DMS79 (cell line): Measurements from ENCODE around the gene ERFL.
"Not testable (repeated sequence)": the region's sequence is repeated elsewhere in the genome, so short reads cannot be mapped to it uniquely, and the experiment has no call there.

Experiments used
- DNase-seq: peaks from one replicate; lab custom pipeline; 2025; lab: John Stamatoyannopoulos, UW

Gene ERFL

GRCh38 chr19:41926763-41927496 lies 1.3 kb downstream of the ERFL start:
- DNase-seq: no peak

DNA sequence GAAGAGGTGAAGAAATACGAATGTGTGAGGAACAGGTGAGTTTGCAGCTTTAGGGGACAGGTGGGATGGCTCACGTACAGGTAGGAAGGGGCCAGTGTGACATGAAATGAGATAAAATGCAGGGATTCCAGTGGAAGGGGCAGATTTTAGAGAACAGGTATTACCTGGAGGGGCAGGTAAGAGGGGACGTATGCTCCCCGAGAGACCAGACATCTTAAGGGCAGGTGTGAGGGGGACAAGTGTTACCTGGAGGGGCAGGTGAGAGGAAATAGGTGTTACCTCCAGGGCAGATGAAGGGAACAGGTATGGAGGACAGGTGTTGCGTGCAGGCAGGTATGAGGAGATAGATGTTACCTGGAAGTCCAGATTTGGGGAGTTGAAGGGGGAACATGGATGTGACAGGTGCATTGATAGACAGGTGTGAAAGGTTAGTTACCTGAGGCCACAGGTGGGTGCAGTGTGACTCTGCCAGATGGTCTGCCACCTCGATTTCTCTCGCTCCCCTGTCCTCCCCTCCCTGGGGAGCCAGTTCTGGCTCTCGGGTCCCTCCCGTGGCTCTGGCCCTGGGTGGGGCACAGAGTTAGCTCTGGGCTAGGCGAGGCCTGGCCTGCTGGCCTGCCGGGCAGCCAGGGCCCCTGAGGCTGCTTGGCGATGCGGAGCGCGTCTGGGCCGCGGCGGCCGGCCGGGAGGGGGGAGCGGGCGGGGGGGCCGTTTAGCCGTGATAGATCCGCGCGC lies 2.1 kb downstream of the ERFL start:
- DNase-seq: no peak

DNA sequence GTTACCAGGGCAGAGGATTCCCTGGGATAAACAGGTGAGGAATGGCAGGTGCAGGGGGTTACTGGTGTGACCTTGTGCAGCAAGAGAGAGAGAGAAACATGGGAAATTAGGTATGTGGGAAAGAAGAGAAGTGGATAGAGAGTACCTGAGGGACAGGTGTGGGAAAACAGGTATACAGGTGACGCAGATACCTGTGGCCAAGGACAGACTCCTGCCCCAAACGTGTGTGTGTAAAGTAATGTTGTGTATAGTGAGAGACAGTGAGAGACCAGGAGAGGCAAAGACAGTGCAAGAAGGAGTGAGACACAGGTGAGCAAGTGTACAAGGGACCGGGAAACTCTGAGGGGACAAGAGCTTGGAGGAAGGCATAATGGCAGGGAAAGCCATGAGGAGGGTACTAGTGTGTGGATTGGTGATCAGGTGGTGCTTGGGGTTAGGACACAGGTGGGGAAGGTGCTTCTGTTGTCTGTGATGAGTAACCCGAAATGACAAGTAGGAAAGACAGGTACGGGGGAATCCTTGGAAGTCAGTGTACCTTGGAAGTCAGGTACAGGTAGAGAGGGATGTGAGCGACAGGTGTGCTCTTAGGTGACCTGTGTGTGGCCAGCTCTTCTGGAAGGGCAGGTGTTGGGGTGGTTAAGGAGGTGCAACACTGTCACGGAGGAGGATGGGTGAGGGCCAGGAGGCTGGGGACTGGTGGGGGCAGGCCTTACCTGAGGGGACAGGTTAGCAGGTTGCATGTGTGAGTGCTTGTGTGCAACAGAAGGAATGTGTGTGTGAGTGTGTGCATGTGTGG lies 2.8 kb downstream of the ERFL start:
- no peak for DNase-seq

DNA sequence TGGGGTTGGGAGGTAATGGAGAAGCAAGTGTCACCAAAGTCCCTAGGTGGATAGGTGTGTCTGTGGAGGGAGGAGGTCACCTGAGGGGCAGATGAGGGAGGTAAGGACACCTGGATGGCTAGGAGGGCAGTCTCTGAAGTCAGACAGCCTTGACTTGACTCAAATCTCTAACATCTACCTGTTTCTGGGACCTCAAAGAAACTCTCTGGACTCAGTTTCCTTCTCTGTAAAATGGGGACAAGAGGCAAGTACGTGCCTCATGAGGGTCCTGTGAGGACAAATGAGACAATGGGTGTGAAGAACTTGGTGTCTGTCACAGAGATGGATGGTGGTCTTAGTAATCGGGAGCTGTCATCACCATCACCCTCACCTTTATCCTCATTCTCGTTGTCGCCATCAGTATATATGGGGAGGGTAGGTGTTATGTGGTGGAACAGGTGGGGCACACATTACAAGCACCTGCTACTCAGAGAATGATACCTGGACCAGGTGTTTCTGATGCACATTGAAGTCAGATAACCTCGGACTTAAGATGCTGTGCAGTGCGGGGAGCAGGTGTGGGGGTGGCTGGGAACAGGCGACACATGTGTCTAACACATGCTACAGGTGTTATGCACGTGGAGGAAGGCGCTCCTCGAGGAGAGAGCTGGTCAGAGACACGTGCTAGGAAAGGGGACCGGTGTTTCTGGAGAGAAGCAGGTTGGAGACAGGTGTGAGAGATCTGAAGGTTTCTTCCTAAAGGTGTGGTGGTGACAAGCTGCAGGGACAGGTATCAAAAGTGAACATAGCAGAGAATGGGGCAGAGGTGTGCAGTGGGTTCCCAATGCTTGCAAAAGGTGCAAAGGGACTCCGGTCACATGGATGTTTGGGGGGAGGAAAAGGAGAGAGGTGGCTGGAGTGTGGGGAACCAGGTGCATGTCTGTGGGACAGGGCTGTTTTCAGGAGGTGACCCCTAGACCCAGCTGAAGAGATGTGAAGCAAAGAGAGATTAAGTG lies 3.8 kb downstream of the ERFL start:
- DNase-seq: no peak

DNA sequence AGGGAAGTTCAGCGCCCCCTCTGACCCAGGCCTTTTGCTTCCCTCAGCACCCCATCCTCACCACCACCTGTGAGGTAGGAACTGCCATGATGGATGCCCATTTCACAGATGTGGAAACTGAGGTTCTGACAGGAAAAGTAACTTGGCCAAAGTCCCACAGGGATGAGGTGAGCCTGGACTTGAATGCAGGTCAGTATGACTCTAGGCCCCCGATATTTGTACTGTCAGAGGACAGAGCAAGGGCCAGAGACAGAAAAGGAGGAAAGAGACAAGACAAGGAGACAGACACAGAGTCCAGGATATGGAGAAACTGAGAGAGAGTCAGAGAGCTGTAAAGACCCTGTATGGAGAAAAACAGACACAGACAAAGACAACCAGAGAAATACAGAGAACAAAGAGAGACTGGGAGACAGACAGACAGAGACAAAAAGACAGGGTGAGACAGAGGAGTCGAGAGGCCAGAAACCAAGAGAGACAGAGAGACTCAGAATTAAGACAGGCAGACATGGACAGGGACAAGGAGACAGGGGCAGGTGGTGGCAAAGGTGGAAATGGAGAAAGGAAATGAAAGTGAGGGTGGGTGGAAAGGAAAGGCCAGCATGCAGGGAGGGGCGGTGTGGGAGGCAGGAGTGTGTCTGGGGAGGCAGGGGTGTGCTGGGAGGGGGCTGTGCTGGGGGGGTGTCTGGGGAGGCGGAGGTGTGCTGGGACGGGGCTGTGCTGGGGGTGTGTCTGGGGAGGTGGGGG lies 5.0 kb downstream of the ERFL start:
- DNase-seq: no peak

- DNase-seq: no peak
Measured at GRCh38 chr19:41922585-41922984, 5.7 kb downstream of the ERFL start.

DNA sequence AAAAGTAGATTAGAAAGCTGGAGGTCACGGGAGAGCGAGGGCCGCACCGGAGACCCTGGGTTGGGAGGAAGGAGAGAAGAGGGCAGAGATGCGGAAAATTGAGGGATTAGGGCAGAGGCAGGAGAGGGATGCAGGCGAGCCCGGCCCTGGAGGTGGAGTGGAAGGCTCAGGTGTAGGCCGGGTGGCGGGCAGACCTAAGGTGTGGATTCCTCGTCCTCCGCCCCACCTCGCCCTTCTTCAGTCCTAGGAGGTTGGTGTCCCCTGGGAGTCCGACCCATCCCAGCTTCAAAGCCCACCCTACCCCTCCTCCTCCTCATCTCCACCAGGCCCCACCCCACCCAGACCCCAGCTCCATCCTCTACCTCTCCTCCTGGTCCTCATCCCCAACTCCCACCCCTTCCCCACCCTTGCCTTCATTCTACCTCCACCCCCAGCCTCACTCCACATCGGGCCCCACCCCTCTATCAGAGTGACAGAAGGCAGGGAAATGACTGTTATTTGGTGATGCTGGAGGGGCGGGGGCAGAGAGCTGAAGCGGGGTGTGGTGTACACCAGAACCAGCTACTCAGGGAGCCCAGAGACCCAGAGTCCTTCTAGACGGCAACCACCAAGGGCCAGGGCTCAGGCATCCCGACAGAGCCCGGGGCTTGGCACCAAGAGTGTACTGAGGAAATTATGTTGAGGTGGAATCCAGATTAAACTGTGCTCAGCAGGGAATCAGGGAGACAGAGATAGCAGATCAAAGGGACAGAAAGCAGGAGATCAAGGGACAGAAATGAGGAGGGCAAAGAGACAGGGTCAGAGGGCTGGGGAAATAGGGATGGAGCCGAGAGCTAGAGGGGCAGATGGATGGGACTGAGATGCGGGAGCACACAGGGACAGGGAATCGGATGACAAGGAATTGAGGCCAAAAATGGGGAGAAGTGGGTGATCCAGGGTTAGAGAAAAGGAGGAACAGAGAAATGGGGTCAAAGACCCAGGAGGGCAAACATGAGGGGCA lies 6.4 kb downstream of the ERFL start:
- DNase-seq: no peak

- DNase-seq: no peak
Measured at GRCh38 chr19:41920882-41921576, 7.2 kb downstream of the ERFL start.

GRCh38 chr19:41919948-41920712 lies 8.1 kb downstream of the ERFL start:
- DNase-seq: no peak

DNA sequence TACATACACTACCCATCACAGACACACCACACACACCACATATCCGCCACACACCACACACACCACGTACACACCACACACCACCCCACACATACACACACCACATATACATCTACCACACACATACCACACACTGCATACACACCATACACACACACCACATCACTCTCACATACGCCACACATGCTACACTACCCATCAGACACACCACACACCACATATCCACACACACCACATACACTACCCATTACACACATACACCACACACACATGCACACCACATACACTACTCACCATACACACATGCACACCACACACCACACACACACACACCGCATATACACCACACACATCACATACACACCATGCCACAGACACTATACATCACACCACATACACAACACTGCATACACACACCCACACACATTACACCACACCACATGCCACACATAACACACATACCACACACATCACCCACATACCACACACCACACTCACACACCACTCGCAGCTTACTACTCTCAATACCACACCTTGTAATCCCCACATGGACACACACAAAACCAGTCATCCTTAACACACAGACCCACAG lies 9.5 kb downstream of the ERFL start:
- no peak for DNase-seq

- no peak for DNase-seq
Measured at GRCh38 chr19:41918095-41918494, 10.2 kb downstream of the ERFL start.

DNA sequence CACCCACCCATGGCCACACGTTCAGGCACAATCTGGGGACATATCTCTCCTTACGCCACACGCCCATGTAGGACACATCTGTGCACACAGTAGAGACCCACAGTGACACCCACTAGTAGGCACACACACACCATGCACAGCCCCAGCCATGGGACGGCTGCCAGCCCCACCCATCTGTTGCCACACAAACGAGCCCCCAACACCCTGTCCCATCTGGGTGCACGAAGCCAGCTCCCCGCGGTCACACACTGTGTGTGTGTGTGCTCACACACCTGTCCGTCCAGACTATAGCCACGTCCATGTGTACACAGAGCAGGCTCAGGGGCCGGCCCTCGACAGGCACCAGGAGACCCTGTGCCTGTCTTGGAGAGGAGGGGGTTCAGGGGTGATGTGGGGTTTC lies 10.6 kb downstream of the ERFL start:
- no peak for DNase-seq

GRCh38 chr19:41915776-41916414 lies 12.4 kb downstream of the ERFL start:
- no peak for DNase-seq

DNA sequence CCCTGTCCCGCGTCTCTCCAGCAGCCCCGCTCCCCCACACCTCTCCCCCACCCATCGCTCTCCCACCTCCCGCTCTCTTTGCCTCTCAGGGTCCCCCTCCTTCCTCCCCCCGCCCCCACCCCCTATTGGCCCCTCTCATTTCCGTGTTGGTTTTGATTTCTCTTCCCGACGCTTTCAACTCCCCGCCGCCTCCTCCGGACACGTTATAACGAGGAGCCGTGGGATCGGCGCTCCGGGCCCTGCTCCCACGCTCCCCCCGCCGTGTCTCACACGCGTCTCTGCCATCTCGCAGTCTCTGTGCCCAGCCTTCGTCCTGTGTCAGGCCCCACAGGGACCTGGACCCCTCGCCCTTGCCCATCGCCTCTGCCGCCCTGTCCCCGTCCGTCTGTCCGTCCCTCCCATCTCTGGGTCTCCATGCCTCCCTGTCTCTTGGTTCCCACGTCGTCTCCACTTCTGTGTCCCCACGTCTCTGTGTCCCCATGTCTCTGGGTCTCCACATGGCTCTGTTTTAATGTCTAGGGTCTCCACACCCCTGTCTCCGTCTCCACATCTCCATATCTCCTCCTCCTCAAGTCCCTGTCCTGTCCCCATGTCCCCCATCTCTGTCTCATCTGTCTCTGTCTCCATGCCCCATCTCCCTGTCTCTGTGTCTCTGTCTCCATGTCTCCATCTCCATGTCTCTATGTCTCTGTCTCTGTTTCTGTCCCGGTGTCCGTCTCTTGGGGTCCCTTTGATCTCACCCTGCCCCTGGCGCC lies 13.1 kb downstream of the ERFL start:
- no peak for DNase-seq

DNA sequence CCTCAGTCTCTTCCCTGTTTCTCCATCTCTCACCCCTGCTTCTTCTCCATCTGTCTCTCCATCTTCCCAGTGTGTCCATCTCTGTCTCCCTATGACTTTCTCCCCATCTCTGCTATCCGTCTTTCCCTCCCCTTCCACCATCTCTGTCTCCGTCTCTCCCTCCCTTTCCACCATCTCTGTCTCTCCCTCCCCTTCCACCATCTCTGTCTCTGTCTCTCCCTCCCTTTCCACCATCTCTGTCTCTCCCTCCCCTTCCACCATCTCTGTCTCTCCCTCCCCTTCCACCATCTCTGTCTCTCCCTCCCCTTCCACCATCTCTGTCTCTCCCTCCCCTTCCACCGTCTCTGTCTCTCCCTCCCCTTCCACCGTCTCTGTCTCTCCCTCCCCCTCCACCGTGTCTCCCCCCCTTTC lies 13.8 kb downstream of the ERFL start:
- not testable (repeated sequence) for DNase-seq
